GM21447 (cell line): ENCODE results near the gene SF3B3.
A peak's percentile ranks its signal among the peaks of the same experiment; 100 is the strongest.
"Not testable (repeated sequence)": the region's sequence is repeated elsewhere in the genome, so short reads cannot be mapped to it uniquely, and the experiment has no call there.

Experiments used
- ATAC-seq: cut with Tn5 transposase; IDR thresholded peaks from one replicate; pipeline ENCODE4 v1.9.1; 2021; ENCODE audit not compliant: unreplicated experiment

The SF3B3 gene

DNA sequence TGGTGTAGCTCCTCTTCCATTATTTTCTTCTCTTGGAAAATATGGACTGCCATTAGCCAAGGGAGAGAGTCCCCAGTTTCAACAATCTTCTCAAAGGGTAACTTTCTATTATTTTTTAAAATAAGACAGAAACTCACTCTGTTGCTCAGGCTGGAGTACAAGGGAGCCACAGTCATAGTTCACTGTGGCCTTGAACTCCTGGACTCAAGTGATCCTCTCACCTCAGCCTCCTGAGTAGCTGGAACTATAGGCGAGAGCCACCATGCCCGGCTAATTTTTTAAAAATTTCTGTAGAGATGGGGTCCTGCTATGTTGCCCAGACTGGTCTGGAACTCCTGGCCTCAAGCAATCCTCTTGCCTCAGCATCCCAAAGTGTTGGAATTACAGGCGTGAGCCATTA is 13.4 kb upstream of the SF3B3 start:
- no peak for ATAC-seq

DNA sequence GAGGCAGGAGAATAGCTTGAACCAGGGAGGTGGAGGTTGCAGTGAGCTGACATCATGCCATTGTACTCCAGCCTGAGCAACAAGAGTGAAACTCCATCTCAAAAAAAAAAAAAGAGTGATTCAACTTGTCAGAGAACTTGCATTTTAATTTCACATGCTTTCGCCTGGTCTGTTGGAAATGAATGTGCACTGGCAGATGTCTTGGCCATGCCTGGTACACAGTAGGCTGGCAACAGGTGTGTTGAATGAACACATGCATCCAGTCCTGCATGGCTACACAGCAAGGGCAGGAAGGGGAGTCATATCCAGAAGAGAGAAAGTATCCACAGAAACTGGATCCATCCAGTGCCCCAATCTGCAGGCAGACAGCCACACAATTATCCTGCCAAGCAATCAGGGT is 11.8 kb upstream of the SF3B3 start:
- ATAC-seq = no peak

GRCh38 chr16:70512456-70512855 is 11.2 kb upstream of the SF3B3 start:
- no peak for ATAC-seq

- no peak for ATAC-seq
Measured at GRCh38 chr16:70520612-70521297, 2.9 kb upstream of the SF3B3 start.

GRCh38 chr16:70522216-70523075 is 1.2 kb upstream of the SF3B3 start:
- ATAC-seq = no peak

GRCh38 chr16:70523076-70523742 is 407 bp upstream of the SF3B3 start, which contains the start of gene COG4:
Gene COG4 (minus strand): TSS chr16:70523554. CDS start chr16:70523543, 11 bp downstream.
- peak; percentile 67 for ATAC-seq

DNA sequence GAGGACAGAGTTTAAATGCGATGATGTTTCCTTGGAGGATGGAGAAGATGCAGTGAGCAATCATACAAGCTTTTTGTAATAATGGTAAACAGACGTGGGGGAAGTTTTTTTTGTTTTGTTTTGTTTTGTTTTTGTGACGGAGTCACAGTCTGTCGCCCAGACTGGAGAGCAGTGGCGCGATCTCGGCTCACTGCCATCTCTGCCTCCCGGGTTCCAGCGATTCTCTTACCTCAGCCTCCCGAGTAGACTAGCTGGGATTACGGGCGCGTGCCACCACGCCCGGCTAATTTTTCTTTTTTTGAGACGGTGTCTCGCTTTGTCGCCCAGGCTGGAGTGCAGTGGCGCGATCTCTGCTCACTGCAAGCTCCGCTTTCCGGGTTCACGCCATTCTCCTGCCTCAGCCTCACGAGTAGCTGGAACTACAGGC is 796 bp downstream of the SF3B3 start:
- not testable (repeated sequence) for ATAC-seq

DNA sequence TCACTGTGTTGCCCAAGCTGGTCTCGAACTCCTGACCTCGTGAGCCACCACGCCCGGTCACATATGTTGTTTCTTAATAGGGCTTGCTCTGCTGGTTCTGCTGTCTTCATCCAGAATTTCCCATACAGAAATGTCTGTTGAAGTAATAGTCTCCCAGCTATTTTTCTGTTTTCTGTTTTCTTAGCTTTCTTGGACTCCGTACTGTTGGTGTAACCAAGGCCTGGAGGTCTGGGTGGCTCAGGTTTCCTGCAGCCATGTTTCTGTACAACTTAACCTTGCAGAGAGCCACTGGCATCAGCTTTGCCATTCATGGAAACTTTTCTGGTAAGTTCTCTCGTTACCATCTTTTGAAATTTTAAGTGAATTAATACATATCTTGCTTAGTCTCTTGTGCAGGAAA is 2.8 kb downstream of the SF3B3 start:
- no peak for ATAC-seq

- no peak for ATAC-seq
Measured at GRCh38 chr16:70527315-70527996, 3.8 kb downstream of the SF3B3 start.

GRCh38 chr16:70529051-70529777 is 5.6 kb downstream of the SF3B3 start:
- no peak for ATAC-seq

- not testable (repeated sequence) for ATAC-seq
Measured at GRCh38 chr16:70529954-70530353, 6.3 kb downstream of the SF3B3 start.

GRCh38 chr16:70534971-70535370 is 11.4 kb downstream of the SF3B3 start:
- ATAC-seq = no peak

DNA sequence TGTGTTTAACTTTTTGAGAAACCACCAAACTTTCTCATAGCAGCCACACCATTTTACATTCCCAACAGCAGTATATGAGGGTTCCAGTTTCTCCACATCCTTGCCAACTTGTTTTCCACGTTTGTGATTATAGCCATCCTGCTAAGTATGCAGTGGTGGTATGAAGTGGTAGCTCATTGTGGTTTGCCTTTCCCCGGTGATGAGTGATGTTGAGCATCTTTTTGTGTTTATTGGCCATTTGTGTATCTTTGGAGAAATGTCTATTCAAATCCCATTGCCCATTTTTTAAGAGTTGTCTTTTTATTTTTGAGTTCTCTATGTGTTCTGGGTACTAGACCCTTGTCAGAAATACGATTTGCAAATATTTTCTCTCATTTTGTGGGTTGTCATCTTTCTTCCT is 17.4 kb downstream of the SF3B3 start:
- no peak for ATAC-seq

GRCh38 chr16:70544548-70544947 is 20.9 kb downstream of the SF3B3 start:
- ATAC-seq = no peak

GRCh38 chr16:70548936-70549335 is 25.3 kb downstream of the SF3B3 start:
- no peak for ATAC-seq

DNA sequence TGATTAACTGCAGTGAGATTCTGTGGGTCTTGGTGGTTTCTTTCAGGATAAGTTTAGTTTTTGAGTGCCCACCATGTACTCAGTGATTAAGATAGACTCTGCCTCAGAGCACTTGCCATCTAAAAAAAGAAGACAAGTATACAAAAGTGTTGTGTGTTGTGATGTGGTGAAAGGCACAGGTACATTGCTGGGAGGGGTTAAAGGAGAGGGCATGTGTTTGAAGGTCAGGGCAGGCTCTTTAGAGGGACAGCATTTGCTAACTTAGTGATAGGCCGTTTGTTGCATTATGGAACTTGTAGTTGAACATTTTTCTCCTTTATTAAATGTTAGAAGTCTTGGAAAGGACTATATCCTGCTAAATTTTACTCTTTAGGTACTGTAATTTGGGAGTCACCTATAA is 26.5 kb downstream of the SF3B3 start:
- no peak for ATAC-seq

- no peak for ATAC-seq
Measured at GRCh38 chr16:70551788-70552187, 28.2 kb downstream of the SF3B3 start.

GRCh38 chr16:70552675-70553074 is 29.1 kb downstream of the SF3B3 start:
- ATAC-seq = no peak

- ATAC-seq = no peak
Measured at GRCh38 chr16:70553645-70554044, 30.0 kb downstream of the SF3B3 start.

- ATAC-seq = no peak
Measured at GRCh38 chr16:70556063-70556462, 32.4 kb downstream of the SF3B3 start.
